Skin epidermis (tissue), 12 donors: ENCODE data around the gene TLL1.

Source experiments
- H3K27ac ChIP-seq, 21 experiments: fragments of 200-600 bp; sonication (generic) in 11 of 21; one replicate each; pipeline ENCODE4 v1.5.0; 2020; ENCODE audit warnings: mild to moderate bottlenecking in 3 of 21, inconsistent platforms in 2 of 21, moderate library complexity in 2 of 21
- H3K4me3 ChIP-seq, 7 experiments: fragments of 200-600 bp; sonication (generic) in 2 of 7; one replicate each; pipeline ENCODE4 v1.5.0; 2020; ENCODE audit warnings: inconsistent platforms in 2 of 7, mild to moderate bottlenecking in 2 of 7, moderate library complexity in 1 of 7

TLL1 gene

DNA sequence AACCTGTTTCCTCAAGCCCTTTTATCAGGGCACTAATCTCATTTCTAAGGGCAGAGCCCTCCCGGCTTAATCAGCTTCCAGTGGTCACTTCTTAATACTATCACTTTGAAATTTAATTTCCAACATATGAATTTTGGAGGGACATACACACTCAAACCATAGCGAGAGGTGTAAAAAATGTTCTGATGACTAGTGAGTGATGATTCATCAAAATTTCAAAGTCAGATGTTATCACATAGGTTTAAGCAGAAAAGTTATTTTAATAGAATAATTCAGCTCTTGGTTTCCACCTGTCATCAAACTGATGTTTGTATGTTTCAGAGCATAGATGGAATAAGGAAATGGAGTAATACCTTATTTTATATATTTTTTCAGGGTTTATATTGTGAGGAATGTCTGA, 161.9 kb downstream of the TLL1 start:
- Histone ChIP-seq H3K4me3 (no peak overlapping the region), H3K27ac (no peak overlapping the region)

DNA sequence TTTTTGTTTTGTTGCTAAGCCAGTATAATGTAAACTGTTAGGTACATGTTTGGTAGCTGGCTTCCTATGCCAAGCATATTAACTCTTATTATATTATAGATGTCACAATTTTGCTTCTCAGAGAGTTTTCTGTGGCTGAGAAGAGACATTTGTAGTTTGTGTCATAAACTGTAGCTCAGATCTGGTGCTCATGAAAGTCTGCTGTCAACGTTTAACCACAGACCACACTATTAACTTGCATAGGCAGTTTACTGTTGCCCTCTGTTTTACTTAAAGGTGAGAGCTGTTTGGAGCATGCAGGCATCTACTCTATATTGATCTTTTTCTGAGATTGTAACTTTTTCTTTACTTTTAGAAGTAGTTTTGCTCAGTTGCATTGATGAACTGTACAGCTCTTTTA, 166.8 kb downstream of the TLL1 start:
- no peak overlapping the region for H3K27ac ChIP-seq

GRCh38 chr4:166042510-166043055, 169.5 kb downstream of the TLL1 start:
- Histone ChIP-seq H3K4me3 (no peak overlapping the region), H3K27ac (peak overlapping the region in 2 of 21 experiments; percentile 18 to 19)

More for the DNA sequence above, 166.8 kb downstream of the TLL1 start:
- H3K4me3 ChIP-seq = no peak overlapping the region

GRCh38 chr4:166043801-166044200, 170.8 kb downstream of the TLL1 start:
- H3K27ac ChIP-seq = no peak overlapping the region
- no peak overlapping the region for H3K4me3 ChIP-seq

- Histone ChIP-seq H3K4me3 (no peak overlapping the region), H3K27ac (no peak overlapping the region)
These were observed 171.8 kb downstream of the TLL1 start for GRCh38 chr4:166044871-166045270.

GRCh38 chr4:166045457-166045856, 172.4 kb downstream of the TLL1 start:
- H3K4me3 ChIP-seq = no peak overlapping the region
- no peak overlapping the region for H3K27ac ChIP-seq

DNA sequence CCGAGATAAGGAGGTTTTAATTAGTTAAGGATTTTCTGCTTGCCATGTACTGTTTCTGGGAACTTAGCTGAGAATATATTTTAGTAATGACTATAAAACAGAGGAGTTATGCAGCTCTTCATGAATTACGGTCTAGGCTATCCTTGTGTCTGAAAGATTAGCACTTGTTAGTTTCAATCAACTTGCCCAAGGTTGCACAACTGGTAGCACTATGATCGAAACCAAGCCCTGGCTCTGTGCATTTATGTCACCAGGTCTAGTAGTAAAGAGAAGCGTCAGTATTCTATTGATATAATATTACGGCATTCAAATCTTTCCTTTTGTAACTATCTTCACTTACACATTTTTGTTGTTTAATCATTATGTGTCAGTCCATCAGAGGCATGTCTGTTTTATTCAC, 176.0 kb downstream of the TLL1 start:
- H3K4me3 ChIP-seq = no peak overlapping the region
- H3K27ac ChIP-seq = no peak overlapping the region

- Histone ChIP-seq H3K4me3 (no peak overlapping the region), H3K27ac (peak overlapping the region in 2 of 21 experiments; percentile 17 to 34)
These were observed 191.7 kb downstream of the TLL1 start for GRCh38 chr4:166064721-166065120.

- no peak overlapping the region for H3K4me3 ChIP-seq
- peak overlapping the region in 1 of 21 experiments; percentile 17 for H3K27ac ChIP-seq
These were observed 192.3 kb downstream of the TLL1 start for GRCh38 chr4:166065324-166065723.

- Histone ChIP-seq H3K27ac (no peak overlapping the region), H3K4me3 (no peak overlapping the region)
These were observed 193.9 kb downstream of the TLL1 start for GRCh38 chr4:166066936-166067335.

DNA sequence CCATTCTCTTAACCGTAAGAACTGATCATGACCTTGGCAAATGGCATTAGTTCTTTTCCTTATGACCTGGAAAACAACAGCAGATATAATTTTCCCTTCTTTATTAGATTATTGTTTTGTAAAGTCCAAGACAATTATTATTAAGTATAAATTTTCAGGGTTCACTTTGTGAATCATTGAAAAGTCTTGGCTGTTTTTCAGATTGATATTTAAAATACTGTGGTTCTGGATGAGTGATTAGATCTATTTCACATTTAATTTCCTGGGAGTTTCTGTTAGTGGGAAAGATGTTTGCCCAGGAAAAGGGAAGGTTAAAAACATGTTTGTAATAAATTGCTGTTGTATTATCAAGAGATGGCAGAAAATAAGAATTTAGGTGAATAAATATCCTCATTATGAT, 194.9 kb downstream of the TLL1 start:
- no peak overlapping the region for H3K27ac ChIP-seq

DNA sequence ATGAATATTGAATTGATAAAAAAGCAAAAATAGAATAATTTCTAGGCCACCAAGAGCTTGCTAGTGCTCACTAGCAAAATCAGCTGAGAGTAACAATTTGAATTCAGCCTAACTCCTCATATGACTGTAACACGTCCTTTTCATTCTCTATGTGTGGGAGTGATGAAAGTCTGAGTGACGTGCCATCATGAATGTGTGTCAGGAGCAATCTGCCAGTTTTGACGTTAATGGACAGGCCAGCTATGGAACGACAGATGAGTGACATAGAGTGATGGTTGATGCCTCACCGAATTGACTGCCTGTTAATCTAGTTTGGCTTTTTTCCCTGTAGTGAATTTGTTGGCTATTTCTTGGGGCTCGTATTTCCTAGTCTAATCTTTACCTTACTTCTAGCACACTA, 200.7 kb downstream of the TLL1 start:
- H3K4me3 ChIP-seq = no peak overlapping the region
- H3K27ac ChIP-seq = no peak overlapping the region

More for the DNA sequence above, 194.9 kb downstream of the TLL1 start:
- no peak overlapping the region for H3K4me3 ChIP-seq

- no peak overlapping the region for H3K4me3 ChIP-seq
- no peak overlapping the region for H3K27ac ChIP-seq
These were observed 202.6 kb downstream of the TLL1 start for GRCh38 chr4:166075599-166075998.

GRCh38 chr4:166077782-166078181, 204.7 kb downstream of the TLL1 start:
- Histone ChIP-seq H3K4me3 (no peak overlapping the region), H3K27ac (no peak overlapping the region)

DNA sequence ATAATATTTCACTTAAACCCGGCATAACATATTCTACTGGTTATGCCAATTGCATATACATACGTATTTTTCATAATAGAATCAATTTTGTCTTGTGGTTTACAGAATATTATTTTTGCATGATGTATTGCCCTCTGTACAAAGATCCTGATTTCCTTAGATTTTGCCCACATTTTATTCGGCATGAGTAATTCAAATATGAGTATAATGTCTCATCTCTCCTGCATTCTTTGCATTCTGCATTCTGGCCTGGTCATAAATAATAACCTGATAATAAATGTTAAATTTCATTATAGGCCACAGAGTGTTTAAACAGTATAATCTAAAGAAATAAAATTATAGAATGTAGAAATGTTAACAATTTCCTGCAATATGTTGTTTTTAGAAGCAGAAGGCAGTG, 205.3 kb downstream of the TLL1 start:
- no peak overlapping the region for H3K4me3 ChIP-seq
- H3K27ac ChIP-seq = no peak overlapping the region

- no peak overlapping the region for H3K27ac ChIP-seq
- H3K4me3 ChIP-seq = no peak overlapping the region
These were observed 205.9 kb downstream of the TLL1 start for GRCh38 chr4:166078955-166079354.

- Histone ChIP-seq H3K27ac (no peak overlapping the region), H3K4me3 (no peak overlapping the region)
These were observed 214.5 kb downstream of the TLL1 start for GRCh38 chr4:166087569-166087968.

DNA sequence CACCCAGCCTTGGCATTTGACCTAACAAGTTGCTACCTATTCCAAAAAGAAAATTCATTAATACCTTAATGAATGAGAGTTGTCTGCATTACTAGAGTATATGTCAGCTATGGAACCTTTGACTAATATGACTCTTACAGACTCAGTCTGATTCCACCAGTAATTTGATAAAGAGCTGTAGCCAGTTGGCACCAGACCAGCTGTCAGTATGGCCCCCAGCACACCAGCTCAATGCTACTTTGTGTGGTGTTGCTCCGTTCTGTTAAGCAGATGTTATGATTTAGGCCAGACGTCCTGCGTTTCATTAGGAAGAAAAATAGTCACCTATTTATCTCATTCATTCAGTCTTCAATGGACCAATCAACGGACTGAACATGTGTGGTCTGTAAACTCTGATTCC, 215.5 kb downstream of the TLL1 start:
- Histone ChIP-seq H3K4me3 (no peak overlapping the region), H3K27ac (no peak overlapping the region)

GRCh38 chr4:166091146-166091545, 218.1 kb downstream of the TLL1 start:
- Histone ChIP-seq H3K4me3 (no peak overlapping the region), H3K27ac (no peak overlapping the region)

GRCh38 chr4:166091912-166092510, 219.0 kb downstream of the TLL1 start:
- Histone ChIP-seq H3K27ac (no peak overlapping the region), H3K4me3 (no peak overlapping the region)

- no peak overlapping the region for H3K4me3 ChIP-seq
- no peak overlapping the region for H3K27ac ChIP-seq
These were observed 219.8 kb downstream of the TLL1 start for GRCh38 chr4:166092797-166093290.

DNA sequence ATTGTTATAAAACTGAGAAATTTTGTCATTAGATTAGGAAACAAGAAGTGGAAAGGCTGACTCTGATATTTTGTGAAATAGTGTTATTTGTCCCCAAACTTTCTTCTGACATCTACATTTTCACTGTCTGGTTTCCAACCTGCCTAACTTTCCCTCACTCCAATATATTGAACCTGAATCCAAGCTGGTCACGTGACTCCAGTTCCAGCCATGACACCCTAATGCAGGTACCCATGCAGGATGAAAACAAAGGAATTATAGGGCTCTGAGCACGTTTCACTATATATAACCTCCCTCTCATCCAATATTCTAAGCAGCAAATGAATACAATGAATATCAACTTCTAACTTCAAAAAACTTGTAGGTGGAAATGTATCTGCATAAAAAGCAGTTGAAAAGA, 231.6 kb downstream of the TLL1 start:
- H3K27ac ChIP-seq = no peak overlapping the region
- no peak overlapping the region for H3K4me3 ChIP-seq
